PC-9 (cell line): Measurements from ENCODE around the gene CRYZ. TPM values are rescaled to one million over a fixed set of nuclear protein-coding genes. Genes with fewer than 3 reads are reported as not detected.

Source experiments
- BruUV-seq: library from RNA; stranded (reverse); fragments of 400-500 nt; replicated peaks from 2 replicates; lab custom pipeline; 2021; lab: Mats Ljungman, UMichigan
- CTCF ChIA-PET: fragments of 300-600 bp; sonication (Branson Sonifier 250); formaldehyde crosslinking; loops from one replicate; lab custom pipeline; 2022; ENCODE audit warnings: antibody characterized with exemption; lab: Charles Lee
- POLR2A ChIA-PET: fragments of 300-600 bp; sonication (Branson Sonifier 250); formaldehyde crosslinking; loops from one replicate; lab custom pipeline; 2022; ENCODE audit warnings: antibody characterized with exemption; ENCODE audit not compliant: unreplicated experiment; lab: Charles Lee
- DNase-seq, 2 experiments: peaks; one replicate each; pipeline versions ENCODE4 v3.0.0 to v3.0.0-alpha.2; 2015 to 2022; ENCODE audit warnings: mixed read lengths in 1 of 2
- H2AFZ ChIP-seq: fragments of 200-600 bp; sonication (generic); 2 replicates; pipeline ENCODE4 v1.8.1; 2017; ENCODE audit warnings: antibody characterized with exemption
- H3F3A ChIP-seq: fragments of 200-600 bp; sonication (generic); 2 replicates; pipeline ENCODE4 v1.8.1; 2017; ENCODE audit warnings: antibody characterized with exemption, mild to moderate bottlenecking, low read depth; ENCODE audit not compliant: insufficient read depth
- H3K27ac ChIP-seq: fragments of 200-600 bp; sonication (generic); 2 replicates; pipeline ENCODE4 v1.6.1; 2016; ENCODE audit warnings: mixed run types
- H3K27me3 ChIP-seq: fragments of 200-600 bp; sonication (generic); 2 replicates; pipeline ENCODE4 v1.6.1; 2016; ENCODE audit warnings: low read depth, mixed run types; ENCODE audit not compliant: insufficient read depth
- H3K36me3 ChIP-seq: fragments of 200-600 bp; sonication (generic); 2 replicates; pipeline ENCODE4 v1.6.1; 2016; ENCODE audit warnings: low read depth, mixed run types
- H3K4me1 ChIP-seq: fragments of 200-600 bp; sonication (generic); replicated peaks from 2 replicates; pipeline ENCODE4 v1.6.1; 2016; ENCODE audit warnings: mixed run types; ENCODE audit not compliant: insufficient read depth
- H3K4me2 ChIP-seq: fragments of 200-600 bp; sonication (generic); 2 replicates; pipeline ENCODE4 v1.6.1; 2017; ENCODE audit warnings: mixed run types
- H3K4me3 ChIP-seq: fragments of 200-600 bp; sonication (generic); 2 replicates; pipeline ENCODE4 v1.6.1; 2016; ENCODE audit warnings: mixed run types
- H3K79me2 ChIP-seq: fragments of 200-600 bp; sonication (generic); 2 replicates; pipeline ENCODE4 v1.6.1; 2017; ENCODE audit warnings: low read depth, mixed run types
- H3K9me2 ChIP-seq: fragments of 200-600 bp; sonication (generic); 2 replicates; pipeline ENCODE4 v1.8.1; 2017; ENCODE audit warnings: mild to moderate bottlenecking; ENCODE audit not compliant: insufficient read depth
- H3K9me3 ChIP-seq: fragments of 200-600 bp; sonication (generic); 2 replicates; pipeline ENCODE4 v1.8.1; 2016; ENCODE audit warnings: low read depth; ENCODE audit not compliant: insufficient read depth
- H4K20me1 ChIP-seq: fragments of 200-600 bp; sonication (generic); 2 replicates; pipeline ENCODE4 v1.8.1; 2017; ENCODE audit not compliant: insufficient read depth
- EZH2 ChIP-seq: fragments of 200-600 bp; sonication (generic); IDR thresholded peaks from 2 replicates; pipeline ENCODE4 v1.8.0; 2017; ENCODE audit warnings: antibody characterized with exemption, low read depth
- intact Hi-C: fragments of 100-400 bp; cut with micrococcal nuclease; formaldehyde crosslinking; loops from one replicate; pipeline ENCODE4 v1.10.0; 2022; ENCODE audit not compliant: unreplicated experiment
- total RNA-seq: library from RNA; stranded (reverse); gene quantifications from 2 replicates; pipeline ENCODE4 v1.2.3, GENCODE V29; 2021
- TF ChIP-seq, protein P1 (sequence below): fragments of 200-600 bp; sonication (generic); conservative IDR thresholded peaks from 2 replicates; pipeline ENCODE4 v1.6.1; 2017; ENCODE audit warnings: mixed run types, antibody characterized with exemption, mild to moderate bottlenecking, moderate library complexity

CRYZ gene
- total RNA-seq, 1 experiment from 2014 or later, result 24.4 TPM

DNA sequence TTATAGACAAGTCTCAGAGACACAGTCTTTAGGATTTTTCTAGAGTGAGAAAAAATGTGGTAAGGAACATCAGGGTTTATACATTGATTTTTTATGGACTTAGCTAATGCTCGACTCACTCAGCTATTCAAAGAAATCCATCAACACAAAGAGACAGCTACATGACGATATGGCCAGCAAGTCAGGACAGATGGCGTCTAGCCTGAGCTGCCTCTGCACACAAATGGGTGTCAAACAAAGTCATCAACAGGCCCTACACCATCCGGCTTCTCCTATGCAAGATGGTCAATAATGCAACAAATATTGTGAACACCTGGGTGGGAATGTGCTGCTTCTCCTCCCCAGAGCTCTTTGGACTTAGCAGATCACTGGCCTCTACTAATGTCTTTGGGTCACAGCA, 45.9 kb downstream of the CRYZ start:
- POLR2A ChIA-PET, result interaction anchor here (0.6 kb wide), 1 partner anchor 318 kb away, joined by 3 read pairs; no protein-coding TSS in a partner anchor
- Histone ChIP-seq H3F3A (no peaks in the 10 kb centered on the region), H3K9me3 (no peaks in the 10 kb centered on the region), H2AFZ (no peak overlapping the region), H3K79me2 (no peaks in the 10 kb centered on the region), H3K4me1 (no peaks in the 10 kb centered on the region), H3K4me2 (no peak overlapping the region), H4K20me1 (no peaks in the 10 kb centered on the region), H3K27me3 (no peaks in the 10 kb centered on the region), H3K36me3 (no peaks in the 10 kb centered on the region), H3K9me2 (no peaks in the 10 kb centered on the region), H3K4me3 (no peak overlapping the region), H3K27ac (no peak overlapping the region)
- DNase-seq, result no peak
- TF ChIP-seq, protein P1, sequence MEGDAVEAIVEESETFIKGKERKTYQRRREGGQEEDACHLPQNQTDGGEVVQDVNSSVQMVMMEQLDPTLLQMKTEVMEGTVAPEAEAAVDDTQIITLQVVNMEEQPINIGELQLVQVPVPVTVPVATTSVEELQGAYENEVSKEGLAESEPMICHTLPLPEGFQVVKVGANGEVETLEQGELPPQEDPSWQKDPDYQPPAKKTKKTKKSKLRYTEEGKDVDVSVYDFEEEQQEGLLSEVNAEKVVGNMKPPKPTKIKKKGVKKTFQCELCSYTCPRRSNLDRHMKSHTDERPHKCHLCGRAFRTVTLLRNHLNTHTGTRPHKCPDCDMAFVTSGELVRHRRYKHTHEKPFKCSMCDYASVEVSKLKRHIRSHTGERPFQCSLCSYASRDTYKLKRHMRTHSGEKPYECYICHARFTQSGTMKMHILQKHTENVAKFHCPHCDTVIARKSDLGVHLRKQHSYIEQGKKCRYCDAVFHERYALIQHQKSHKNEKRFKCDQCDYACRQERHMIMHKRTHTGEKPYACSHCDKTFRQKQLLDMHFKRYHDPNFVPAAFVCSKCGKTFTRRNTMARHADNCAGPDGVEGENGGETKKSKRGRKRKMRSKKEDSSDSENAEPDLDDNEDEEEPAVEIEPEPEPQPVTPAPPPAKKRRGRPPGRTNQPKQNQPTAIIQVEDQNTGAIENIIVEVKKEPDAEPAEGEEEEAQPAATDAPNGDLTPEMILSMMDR, result no peak
- no peak for TF ChIP-seq EZH2
- intact Hi-C loops, result no loop called here
- CTCF ChIA-PET, result no interaction called here
- BruUV-seq, result no TSS peak

DNA sequence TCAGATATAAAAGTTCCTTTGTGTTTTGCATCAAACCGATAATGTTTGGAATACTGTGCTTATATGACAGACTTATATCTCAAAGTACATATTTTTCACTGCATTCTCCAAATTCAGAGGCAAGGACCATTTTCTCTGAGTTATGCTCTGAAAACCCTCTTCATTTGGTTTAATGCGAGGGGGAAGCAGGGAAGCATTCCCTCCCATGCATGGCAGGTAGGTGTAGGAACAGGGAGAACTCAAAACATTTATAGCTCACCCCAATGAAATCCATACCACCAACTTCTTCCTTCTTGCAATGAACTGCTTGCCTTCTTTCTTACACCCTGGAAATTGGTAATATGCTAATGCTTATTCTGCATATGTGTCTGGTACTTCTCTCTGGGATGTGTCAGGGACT, 48.5 kb downstream of the CRYZ start:
- Histone ChIP-seq H3K4me2 (no peak overlapping the region), H2AFZ (no peak overlapping the region), H3K36me3 (no peaks in the 10 kb centered on the region), H3F3A (no peaks in the 10 kb centered on the region), H3K9me3 (no peaks in the 10 kb centered on the region), H3K79me2 (no peaks in the 10 kb centered on the region), H3K4me1 (no peaks in the 10 kb centered on the region), H3K27me3 (no peaks in the 10 kb centered on the region), H3K27ac (no peak overlapping the region), H3K9me2 (no peaks in the 10 kb centered on the region), H3K4me3 (no peak overlapping the region), H4K20me1 (no peaks in the 10 kb centered on the region)
- intact Hi-C loops, result no loop called here
- POLR2A ChIA-PET, result no interaction called here
- no TSS peak for BruUV-seq
- CTCF ChIA-PET, result no interaction called here
- no peak for DNase-seq
- no peak for TF ChIP-seq EZH2
- TF ChIP-seq, protein P1, result no peak

DNA sequence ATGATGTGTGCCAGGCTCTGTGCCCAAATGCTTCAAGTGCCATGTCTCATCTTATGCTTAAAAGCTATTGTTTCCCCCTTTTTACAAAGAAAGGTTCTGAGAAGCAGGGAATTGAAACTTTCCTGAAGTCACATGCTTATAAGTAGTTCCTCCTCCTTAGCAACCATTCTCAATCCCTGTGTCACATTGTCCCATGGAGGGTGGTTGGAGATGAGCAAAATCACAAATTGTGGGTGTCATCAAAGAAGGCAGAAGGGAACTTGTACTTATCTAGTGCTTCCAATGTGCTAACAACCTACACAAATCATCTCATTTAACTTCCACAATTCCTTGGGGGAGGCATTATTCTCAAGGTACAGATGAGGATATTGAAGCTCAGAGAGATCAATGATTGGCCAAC, 49.2 kb downstream of the CRYZ start:
- CTCF ChIA-PET, result no interaction called here
- POLR2A ChIA-PET, result no interaction called here

More for the DNA sequence above, 49.2 kb downstream of the CRYZ start:
- Histone ChIP-seq H3K9me3 (no peaks in the 10 kb centered on the region), H2AFZ (no peak overlapping the region), H3K4me3 (no peak overlapping the region), H3K4me1 (no peaks in the 10 kb centered on the region), H3K27ac (no peak overlapping the region), H3K4me2 (no peak overlapping the region), H3K36me3 (no peaks in the 10 kb centered on the region), H4K20me1 (no peaks in the 10 kb centered on the region), H3K79me2 (no peaks in the 10 kb centered on the region), H3K9me2 (no peaks in the 10 kb centered on the region), H3F3A (no peaks in the 10 kb centered on the region), H3K27me3 (no peaks in the 10 kb centered on the region)
- BruUV-seq, result no TSS peak
- intact Hi-C loops, result no loop called here
- no peak for DNase-seq
- no peak for TF ChIP-seq EZH2
- TF ChIP-seq, protein P1, result no peak
